Lung (tissue), 12 donors: ENCODE results near the gene ZNF366. TPM values are rescaled to one million over a fixed set of nuclear protein-coding genes. Genes with fewer than 3 reads are reported as not detected.

Source experiments
- ATAC-seq: fragments of 200-7000 bp; cut with Tn5 transposase; one replicate; pipeline ENCODE4 v1.9.1; 2020; ENCODE audit warnings: moderate number of reproducible peaks; ENCODE audit not compliant: insufficient read depth, low FRiP score
- DNase-seq, 3 donors: peaks; one replicate each; pipeline ENCODE4 v3.0.0-alpha.2; 2013 to 2017
- H3K27ac ChIP-seq, 2 donors: one replicate each; pipeline ENCODE4 v1.5.1; 2013; ENCODE audit warnings: mild to moderate bottlenecking in 2 of 2, moderate library complexity in 2 of 2, control low read depth in 1 of 2, inconsistent platforms in 1 of 2, low read depth in 1 of 2, low read length in 1 of 2
- H3K27me3 ChIP-seq, 3 donors: one replicate each; pipeline ENCODE4 v1.5.1; 2013; ENCODE audit warnings: low read length in 2 of 3; ENCODE audit not compliant: control insufficient read depth in 3 of 3, insufficient read depth in 3 of 3
- H3K36me3 ChIP-seq, 4 donors: one replicate each; pipeline ENCODE4 v1.5.1; 2013; ENCODE audit warnings: low read length in 4 of 4, mild to moderate bottlenecking in 1 of 4, moderate library complexity in 1 of 4; ENCODE audit not compliant: control insufficient read depth in 4 of 4, insufficient read depth in 4 of 4
- H3K4me1 ChIP-seq, 5 donors: one replicate each; pipeline ENCODE4 v1.5.1; 2013; ENCODE audit warnings: low read length in 5 of 5, mild to moderate bottlenecking in 2 of 5, moderate library complexity in 1 of 5; ENCODE audit not compliant: control insufficient read depth in 5 of 5, insufficient read depth in 5 of 5
- H3K4me3 ChIP-seq: one replicate; pipeline ENCODE4 v1.5.1; 2013; ENCODE audit warnings: mild to moderate bottlenecking, control low read depth, moderate library complexity
- H3K9ac ChIP-seq, 2 donors: one replicate each; pipeline ENCODE4 v1.5.1; 2013; ENCODE audit warnings: low read length in 2 of 2, control low read depth in 1 of 2; ENCODE audit not compliant: insufficient read depth in 1 of 2
- H3K9me3 ChIP-seq, 4 donors: one replicate each; pipeline ENCODE4 v1.5.1; 2013; ENCODE audit warnings: low read length in 3 of 4, mild to moderate bottlenecking in 1 of 4, moderate library complexity in 1 of 4; ENCODE audit not compliant: control insufficient read depth in 4 of 4, insufficient read depth in 3 of 4
- CTCF ChIP-seq: IDR thresholded peaks from 2 replicates; pipeline ENCODE4 v1.5.1; 2012; ENCODE audit warnings: mild to moderate bottlenecking; ENCODE audit errors: control extremely low read depth, extremely low read depth
- WGBS, 2 donors: extraction: QIAGEN DNeasy Blood & Tissue Kit; methylation state at CpG; one replicate each; pipeline ENCODE4 v1.1.7; 2013; 5-methylcytosine and 5-hydroxymethylcytosine counted together
- polyA plus RNA-seq, 2 donors: library from polyadenylated mRNA; stranded (reverse); fragments of 200-250 nt; gene quantifications; one replicate each; pipeline ENCODE4 v1.2.1, GENCODE V29; 2013
- total RNA-seq, 2 donors: library from RNA; depleted of rRNA in 1 of 2; stranded (reverse); fragments of >200 nt in 1 of 2; gene quantifications; one replicate each; pipeline ENCODE4 v1.2.1, GENCODE V29; 2014 to 2021
- donor health status: control.
- donor health status: control.
- donor health status: Bipolar disorder and iron deficiency.
- donor health status: healthy.
- donor health status: DM: yes; HTN: yes; CAD: no.

The ZNF366 gene
- total and polyA plus RNA-seq, 4 donors, result 0.73 to 6.0 (median 3.6) TPM

GRCh38 chr5:72511366-72511765, 4.2 kb upstream of the ZNF366 start:
- no peaks in the 10 kb centered on the region for H3K36me3 ChIP-seq
- no peak overlapping the region for H3K4me3 ChIP-seq
- DNase-seq (no peak), ATAC-seq (no peak)
- H3K9me3 ChIP-seq, result no peaks in the 10 kb centered on the region
- no peak overlapping the region for H3K27ac ChIP-seq
- H3K9ac ChIP-seq, result no peak overlapping the region
- no peaks in the 10 kb centered on the region for H3K27me3 ChIP-seq
- 48 to 57% methylated on average over 3 of the region's 3 CpGs for WGBS, 2 donors
- no peak for TF ChIP-seq CTCF
- H3K4me1 ChIP-seq, result peaks cover 0 to 12% (median 8%) of the 10 kb centered on the region in 5 donors

GRCh38 chr5:72510610-72511181, 3.5 kb upstream of the ZNF366 start:
- ATAC-seq, result no peak
- no peak overlapping the region for H3K4me3 ChIP-seq
- TF ChIP-seq CTCF, result no peak
- no peak overlapping the region for H3K9ac ChIP-seq
- DNase-seq, result peak in 1 of 3 donors; percentile 49
- no peaks in the 10 kb centered on the region for H3K9me3 ChIP-seq
- WGBS, 2 donors, result 32 to 36% methylated on average over 8 of the region's 8 CpGs
- H3K27ac ChIP-seq, result peak overlapping the region in 1 of 2 donors; percentile 37
- H3K27me3 ChIP-seq, result no peaks in the 10 kb centered on the region
- H3K36me3 ChIP-seq, result no peaks in the 10 kb centered on the region
- peaks cover 0 to 12% (median 8%) of the 10 kb centered on the region in 5 donors for H3K4me1 ChIP-seq

GRCh38 chr5:72509401-72509800, 2.2 kb upstream of the ZNF366 start:
- DNase-seq, result no peak
- Histone ChIP-seq H3K9me3 (no peaks in the 10 kb centered on the region), H3K4me1 (peaks cover 0 to 11% (median 8%) of the 10 kb centered on the region in 5 donors), H3K36me3 (no peaks in the 10 kb centered on the region), H3K27me3 (no peaks in the 10 kb centered on the region), H3K9ac (no peak overlapping the region), H3K27ac (peak overlapping the region in 1 of 2 donors; percentile 76), H3K4me3 (no peak overlapping the region)
- no peak for ATAC-seq
- no peak for TF ChIP-seq CTCF
- 74 to 82% methylated on average over 7 of the region's 7 CpGs for WGBS, 2 donors
